HepG2 (cell line): ENCODE measurements around the gene EFCAB13. TPM values are rescaled to one million over a fixed set of nuclear protein-coding genes. Genes with fewer than 3 reads are reported as not detected.
A peak's percentile ranks its signal among the peaks of the same experiment; 100 is the strongest.

Experiments used
- AGO1 ChIP-seq: fragments of 200-400 bp; formaldehyde crosslinking; IDR thresholded peaks from 2 replicates; pipeline ENCODE4 v1.6.1; 2017; ENCODE audit warnings: mild to moderate bottlenecking, low read depth, low read length, moderate library complexity; ENCODE audit not compliant: poor library complexity, severe bottlenecking
- ATF7 ChIP-seq, 2 experiments: fragments of 450-650 bp in 1 of 2; sonication (generic) in 1 of 2; formaldehyde crosslinking in 1 of 2; IDR thresholded peaks; 2 replicates each; pipeline versions ENCODE4 v1.4.0 to v1.6.1; 2016 to 2020; ENCODE audit warnings: antibody characterized with exemption in 1 of 2, mild to moderate bottlenecking in 1 of 2, missing genetic modification reagents in 1 of 2
- CEBPG ChIP-seq: IDR thresholded peaks from 2 replicates; pipeline ENCODE4 v1.6.1; 2016
- KAT2B ChIP-seq: fragments of 150-350 bp; IDR thresholded peaks from 2 replicates; pipeline ENCODE4 v1.6.1; 2014; ENCODE audit warnings: low read depth, low read length, borderline replicate concordance
- MTF1 ChIP-seq: sonication (generic); formaldehyde crosslinking; IDR thresholded peaks from 2 replicates; pipeline ENCODE4 v1.5.0; 2020; ENCODE audit warnings: missing genetic modification reagents
- RBAK ChIP-seq: sonication (generic); formaldehyde crosslinking; IDR thresholded peaks from 2 replicates; pipeline ENCODE4 v1.5.1; 2020; ENCODE audit warnings: mild to moderate bottlenecking, missing genetic modification reagents
- SMC3 ChIP-seq: IDR thresholded peaks from 2 replicates; pipeline ENCODE4 v1.6.1; 2011; ENCODE audit warnings: low read length, improper control_type of control experiment
- SSRP1 ChIP-seq: IDR thresholded peaks from 2 replicates; pipeline ENCODE4 v1.6.1; 2016; ENCODE audit warnings: control low read depth
- TGIF2 ChIP-seq: IDR thresholded peaks from 2 replicates; pipeline ENCODE4 v1.6.1; 2016; ENCODE audit warnings: control low read depth, missing compliant biosample characterization
- ZBTB1 ChIP-seq: sonication (generic); formaldehyde crosslinking; IDR thresholded peaks from 2 replicates; pipeline ENCODE4 v1.4.0; 2020; ENCODE audit warnings: missing genetic modification reagents, borderline replicate concordance
- ZMYM3 ChIP-seq: sonication (generic); formaldehyde crosslinking; IDR thresholded peaks from 2 replicates; pipeline ENCODE4 v1.5.1; 2020; ENCODE audit warnings: mild to moderate bottlenecking, missing genetic modification reagents
- ZNF234 ChIP-seq: sonication (generic); formaldehyde crosslinking; conservative IDR thresholded peaks from 2 replicates; pipeline ENCODE4 v1.5.1; 2020; ENCODE audit warnings: mild to moderate bottlenecking, missing genetic modification reagents
- ZNF263 ChIP-seq: sonication (generic); formaldehyde crosslinking; IDR thresholded peaks from 2 replicates; pipeline ENCODE4 v1.4.0; 2020; ENCODE audit warnings: missing genetic modification reagents
- ZNF331 ChIP-seq: sonication (generic); formaldehyde crosslinking; IDR thresholded peaks from 2 replicates; pipeline ENCODE4 v1.4.0; 2020; ENCODE audit warnings: missing genetic modification reagents
- ZNF746 ChIP-seq: sonication (generic); formaldehyde crosslinking; IDR thresholded peaks from 2 replicates; pipeline ENCODE4 v1.8.0; 2022; ENCODE audit warnings: mild to moderate bottlenecking, missing genetic modification reagents
- polyA plus RNA-seq, 8 experiments: library from polyadenylated mRNA; depleted of rRNA in 3 of 8; stranded (reverse) in 7 of 8; unstranded in 1 of 8; fragments of >200 nt; fragmentation: Illumina TruSeq in 4 of 8; extraction: Trizol in 4 of 8; gene quantifications; 2 replicates each; pipeline versions ENCODE4 v1.2.1 to v1.2.3, GENCODE V29; 2011 to 2016; ENCODE audit warnings: low read depth in 4 of 8, missing spikeins in 1 of 8, mixed read lengths in 1 of 8; ENCODE audit not compliant: insufficient read depth in 1 of 8
- total RNA-seq, 5 experiments: library from RNA; depleted of rRNA; stranded (reverse); fragments of >200 nt; fragmentation: Illumina TruSeq; extraction: Trizol; gene quantifications; 2 replicates each; pipeline ENCODE4 v1.2.3, GENCODE V29; 2016; ENCODE audit warnings: low read depth in 1 of 5
- TF ChIP-seq, protein P1 (sequence below): sonication (generic); formaldehyde crosslinking; IDR thresholded peaks from 2 replicates; pipeline ENCODE4 v1.8.0; 2022; ENCODE audit warnings: mild to moderate bottlenecking, missing genetic modification reagents, moderate library complexity
- TF ChIP-seq, protein P2 (sequence below): sonication (generic); formaldehyde crosslinking; IDR thresholded peaks from 2 replicates; pipeline ENCODE4 v1.5.1; 2020; ENCODE audit warnings: mild to moderate bottlenecking, missing genetic modification reagents, borderline replicate concordance
- TF ChIP-seq, protein P3 (sequence below): sonication (generic); formaldehyde crosslinking; IDR thresholded peaks from 2 replicates; pipeline ENCODE4 v1.5.0; 2020; ENCODE audit warnings: mild to moderate bottlenecking, missing genetic modification reagents

The EFCAB13 gene
- total and polyA plus RNA-seq, 2 of the 13 experiments (the other 11 are each of a cell fraction or from before 2014, with no cell fraction given): 0.22 to 0.71 TPM

DNA sequence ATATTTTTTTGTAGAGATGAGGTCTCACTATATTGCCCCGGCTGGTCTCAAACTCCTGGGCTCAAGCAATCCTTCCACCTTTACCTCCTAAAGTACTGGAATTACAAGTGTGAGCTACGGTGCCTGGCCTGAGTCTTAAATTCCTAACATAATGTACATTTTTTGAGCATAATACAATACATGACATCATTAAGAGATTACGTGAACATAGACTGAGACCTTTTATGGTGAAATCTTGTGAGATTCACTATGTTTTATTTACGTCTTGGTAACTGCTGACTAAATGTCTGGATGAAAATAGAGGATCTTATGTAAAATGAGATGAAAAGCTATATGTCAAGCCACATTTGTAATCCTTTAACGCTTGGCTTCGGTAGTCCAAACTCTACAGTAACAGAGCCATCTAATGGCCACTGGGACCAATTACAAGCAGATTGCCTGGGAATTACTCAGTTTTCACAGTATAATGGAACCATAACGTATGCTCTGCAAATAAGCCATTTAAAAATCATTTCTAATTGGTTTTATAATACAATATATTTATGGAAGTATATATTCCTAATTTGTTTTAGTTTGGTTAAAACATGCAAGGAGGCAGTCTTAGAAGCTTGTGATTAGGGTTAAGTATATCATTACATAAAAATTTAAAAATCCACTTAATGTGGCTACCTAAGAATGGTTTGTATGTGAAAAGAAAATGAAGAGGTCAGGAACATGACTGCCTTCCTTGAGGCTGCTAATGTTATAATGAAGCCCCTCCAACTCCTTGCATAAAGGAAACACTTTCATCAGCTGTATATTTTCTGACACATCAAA, 8.1 kb upstream of the EFCAB13 start (continued):
- TF ChIP-seq, protein P1, sequence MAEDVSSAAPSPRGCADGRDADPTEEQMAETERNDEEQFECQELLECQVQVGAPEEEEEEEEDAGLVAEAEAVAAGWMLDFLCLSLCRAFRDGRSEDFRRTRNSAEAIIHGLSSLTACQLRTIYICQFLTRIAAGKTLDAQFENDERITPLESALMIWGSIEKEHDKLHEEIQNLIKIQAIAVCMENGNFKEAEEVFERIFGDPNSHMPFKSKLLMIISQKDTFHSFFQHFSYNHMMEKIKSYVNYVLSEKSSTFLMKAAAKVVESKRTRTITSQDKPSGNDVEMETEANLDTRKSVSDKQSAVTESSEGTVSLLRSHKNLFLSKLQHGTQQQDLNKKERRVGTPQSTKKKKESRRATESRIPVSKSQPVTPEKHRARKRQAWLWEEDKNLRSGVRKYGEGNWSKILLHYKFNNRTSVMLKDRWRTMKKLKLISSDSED (CRISPR knock-in tag): no peak
- TF ChIP-seq SMC3 (peak; percentile 94), TGIF2 (peak; percentile 39; the same call in 1 of the 2 replicates), ATF7 (IDR thresholded peaks at IDR 0.05) (peak; percentile 75), ATF7 (CRISPR knock-in tag; IDR thresholded peaks at IDR 0.05) (no peak), ZNF263 (CRISPR knock-in tag) (no peak), ZNF331 (0 out of 2 replicates have a peak, but pooled peaks have one; percentile 35), RBAK (CRISPR knock-in tag) (no peak), MTF1 (CRISPR knock-in tag) (no peak), KAT2B (no peak), SSRP1 (CRISPR knock-in tag) (no peak), ZNF234 (CRISPR knock-in tag) (no peak), AGO1 (no peak), ZBTB1 (CRISPR knock-in tag) (no peak), CEBPG (CRISPR knock-in tag) (peak; percentile 36; the same call in 1 of the 2 replicates), ZMYM3 (no peak), ZNF746 (CRISPR knock-in tag) (no peak)
- TF ChIP-seq, protein P2, sequence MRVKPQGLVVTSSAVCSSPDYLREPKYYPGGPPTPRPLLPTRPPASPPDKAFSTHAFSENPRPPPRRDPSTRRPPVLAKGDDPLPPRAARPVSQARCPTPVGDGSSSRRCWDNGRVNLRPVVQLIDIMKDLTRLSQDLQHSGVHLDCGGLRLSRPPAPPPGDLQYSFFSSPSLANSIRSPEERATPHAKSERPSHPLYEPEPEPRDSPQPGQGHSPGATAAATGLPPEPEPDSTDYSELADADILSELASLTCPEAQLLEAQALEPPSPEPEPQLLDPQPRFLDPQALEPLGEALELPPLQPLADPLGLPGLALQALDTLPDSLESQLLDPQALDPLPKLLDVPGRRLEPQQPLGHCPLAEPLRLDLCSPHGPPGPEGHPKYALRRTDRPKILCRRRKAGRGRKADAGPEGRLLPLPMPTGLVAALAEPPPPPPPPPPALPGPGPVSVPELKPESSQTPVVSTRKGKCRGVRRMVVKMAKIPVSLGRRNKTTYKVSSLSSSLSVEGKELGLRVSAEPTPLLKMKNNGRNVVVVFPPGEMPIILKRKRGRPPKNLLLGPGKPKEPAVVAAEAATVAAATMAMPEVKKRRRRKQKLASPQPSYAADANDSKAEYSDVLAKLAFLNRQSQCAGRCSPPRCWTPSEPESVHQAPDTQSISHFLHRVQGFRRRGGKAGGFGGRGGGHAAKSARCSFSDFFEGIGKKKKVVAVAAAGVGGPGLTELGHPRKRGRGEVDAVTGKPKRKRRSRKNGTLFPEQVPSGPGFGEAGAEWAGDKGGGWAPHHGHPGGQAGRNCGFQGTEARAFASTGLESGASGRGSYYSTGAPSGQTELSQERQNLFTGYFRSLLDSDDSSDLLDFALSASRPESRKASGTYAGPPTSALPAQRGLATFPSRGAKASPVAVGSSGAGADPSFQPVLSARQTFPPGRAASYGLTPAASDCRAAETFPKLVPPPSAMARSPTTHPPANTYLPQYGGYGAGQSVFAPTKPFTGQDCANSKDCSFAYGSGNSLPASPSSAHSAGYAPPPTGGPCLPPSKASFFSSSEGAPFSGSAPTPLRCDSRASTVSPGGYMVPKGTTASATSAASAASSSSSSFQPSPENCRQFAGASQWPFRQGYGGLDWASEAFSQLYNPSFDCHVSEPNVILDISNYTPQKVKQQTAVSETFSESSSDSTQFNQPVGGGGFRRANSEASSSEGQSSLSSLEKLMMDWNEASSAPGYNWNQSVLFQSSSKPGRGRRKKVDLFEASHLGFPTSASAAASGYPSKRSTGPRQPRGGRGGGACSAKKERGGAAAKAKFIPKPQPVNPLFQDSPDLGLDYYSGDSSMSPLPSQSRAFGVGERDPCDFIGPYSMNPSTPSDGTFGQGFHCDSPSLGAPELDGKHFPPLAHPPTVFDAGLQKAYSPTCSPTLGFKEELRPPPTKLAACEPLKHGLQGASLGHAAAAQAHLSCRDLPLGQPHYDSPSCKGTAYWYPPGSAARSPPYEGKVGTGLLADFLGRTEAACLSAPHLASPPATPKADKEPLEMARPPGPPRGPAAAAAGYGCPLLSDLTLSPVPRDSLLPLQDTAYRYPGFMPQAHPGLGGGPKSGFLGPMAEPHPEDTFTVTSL: no peak
- TF ChIP-seq, protein P3, sequence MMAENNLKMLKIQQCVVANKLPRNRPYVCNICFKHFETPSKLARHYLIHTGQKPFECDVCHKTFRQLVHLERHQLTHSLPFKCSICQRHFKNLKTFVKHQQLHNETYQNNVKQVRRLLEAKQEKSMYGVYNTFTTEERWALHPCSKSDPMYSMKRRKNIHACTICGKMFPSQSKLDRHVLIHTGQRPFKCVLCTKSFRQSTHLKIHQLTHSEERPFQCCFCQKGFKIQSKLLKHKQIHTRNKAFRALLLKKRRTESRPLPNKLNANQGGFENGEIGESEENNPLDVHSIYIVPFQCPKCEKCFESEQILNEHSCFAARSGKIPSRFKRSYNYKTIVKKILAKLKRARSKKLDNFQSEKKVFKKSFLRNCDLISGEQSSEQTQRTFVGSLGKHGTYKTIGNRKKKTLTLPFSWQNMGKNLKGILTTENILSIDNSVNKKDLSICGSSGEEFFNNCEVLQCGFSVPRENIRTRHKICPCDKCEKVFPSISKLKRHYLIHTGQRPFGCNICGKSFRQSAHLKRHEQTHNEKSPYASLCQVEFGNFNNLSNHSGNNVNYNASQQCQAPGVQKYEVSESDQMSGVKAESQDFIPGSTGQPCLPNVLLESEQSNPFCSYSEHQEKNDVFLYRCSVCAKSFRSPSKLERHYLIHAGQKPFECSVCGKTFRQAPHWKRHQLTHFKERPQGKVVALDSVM (CRISPR knock-in tag): no peak
- TF ChIP-seq, all 625 proteins: peak for 35
